Left ventricle myocardium inferior (tissue), 1 donor: ENCODE data around the gene DCAF17. TPM values are rescaled to one million over a fixed set of nuclear protein-coding genes. Genes with fewer than 3 reads are reported as not detected.
A peak's percentile ranks its signal among the peaks of the same experiment; 100 is the strongest.

Experiments
- DNase-seq: peaks from one replicate; pipeline ENCODE4 v3.0.0-alpha.2; 2020
- H3K27ac ChIP-seq: fragments of 200-600 bp; replicated peaks from 2 replicates; pipeline ENCODE4 v1.8.0; 2021
- H3K27me3 ChIP-seq: fragments of 200-600 bp; 2 replicates; pipeline ENCODE4 v1.8.0; 2021; ENCODE audit warnings: low read depth
- H3K36me3 ChIP-seq: fragments of 200-600 bp; 2 replicates; pipeline ENCODE4 v1.8.0; 2021
- H3K4me1 ChIP-seq: fragments of 200-600 bp; 2 replicates; pipeline ENCODE4 v1.8.0; 2021
- H3K4me3 ChIP-seq: fragments of 200-600 bp; 2 replicates; pipeline ENCODE4 v1.8.0; 2021; ENCODE audit warnings: mild to moderate bottlenecking, moderate library complexity
- H3K9me3 ChIP-seq: fragments of 200-600 bp; replicated peaks from 2 replicates; pipeline ENCODE4 v1.8.0; 2021
- intact Hi-C: fragments of 100-400 bp; cut with micrococcal nuclease; formaldehyde crosslinking; loops from one replicate; pipeline ENCODE4 v1.11.0; 2022
- total RNA-seq: library from RNA; stranded (reverse); fragmentation: NEBNext Ultra II Directional; extraction: Animal tissue kit (Norgen Biotek cat#: 25700); gene quantifications from one replicate; pipeline ENCODE4 v1.2.1, GENCODE V29; 2021
- TF ChIP-seq, protein P1 (sequence below): fragments of 200-600 bp; IDR thresholded peaks from 2 replicates; pipeline ENCODE4 v1.8.0; 2021; ENCODE audit warnings: antibody characterized with exemption, mild to moderate bottlenecking, borderline replicate concordance
- donor health status: DM: no; HTN: yes; CAD: no; lungs with severe emphysema.

The DCAF17 gene
- total RNA-seq, 1 donor from 2014 or later = 5.2 TPM

DNA sequence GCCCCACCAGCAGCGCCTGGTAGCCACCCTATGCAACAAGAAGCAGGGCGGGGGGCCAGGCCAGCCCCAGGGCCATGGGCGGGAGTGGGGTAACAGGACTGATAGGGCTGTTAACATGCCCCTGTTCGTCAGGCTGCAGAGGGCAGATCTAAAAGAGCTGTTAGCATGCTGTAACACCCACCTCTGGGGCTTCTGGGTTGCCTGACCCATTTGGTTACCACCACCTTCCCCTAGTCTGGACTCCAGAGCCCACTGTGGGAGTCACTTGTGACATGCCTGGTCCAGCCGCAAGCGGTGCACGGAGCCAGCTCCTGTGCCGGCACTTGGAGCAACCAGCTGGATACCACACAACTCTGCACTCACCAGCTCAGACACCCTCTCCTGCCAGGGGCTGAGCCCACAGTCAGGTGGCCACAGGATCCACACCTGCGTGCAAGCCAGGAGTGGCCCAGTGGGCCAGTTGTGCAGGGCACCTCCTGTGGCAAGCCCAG lies 2.3 kb upstream of the DCAF17 start:
- TF ChIP-seq, protein P1, sequence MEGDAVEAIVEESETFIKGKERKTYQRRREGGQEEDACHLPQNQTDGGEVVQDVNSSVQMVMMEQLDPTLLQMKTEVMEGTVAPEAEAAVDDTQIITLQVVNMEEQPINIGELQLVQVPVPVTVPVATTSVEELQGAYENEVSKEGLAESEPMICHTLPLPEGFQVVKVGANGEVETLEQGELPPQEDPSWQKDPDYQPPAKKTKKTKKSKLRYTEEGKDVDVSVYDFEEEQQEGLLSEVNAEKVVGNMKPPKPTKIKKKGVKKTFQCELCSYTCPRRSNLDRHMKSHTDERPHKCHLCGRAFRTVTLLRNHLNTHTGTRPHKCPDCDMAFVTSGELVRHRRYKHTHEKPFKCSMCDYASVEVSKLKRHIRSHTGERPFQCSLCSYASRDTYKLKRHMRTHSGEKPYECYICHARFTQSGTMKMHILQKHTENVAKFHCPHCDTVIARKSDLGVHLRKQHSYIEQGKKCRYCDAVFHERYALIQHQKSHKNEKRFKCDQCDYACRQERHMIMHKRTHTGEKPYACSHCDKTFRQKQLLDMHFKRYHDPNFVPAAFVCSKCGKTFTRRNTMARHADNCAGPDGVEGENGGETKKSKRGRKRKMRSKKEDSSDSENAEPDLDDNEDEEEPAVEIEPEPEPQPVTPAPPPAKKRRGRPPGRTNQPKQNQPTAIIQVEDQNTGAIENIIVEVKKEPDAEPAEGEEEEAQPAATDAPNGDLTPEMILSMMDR = no peak
- Histone ChIP-seq H3K4me1 (peaks cover 26% of the 10 kb centered on the region), H3K9me3 (no peaks in the 10 kb centered on the region), H3K36me3 (peaks cover 5% of the 10 kb centered on the region), H3K27ac (no peak overlapping the region), H3K27me3 (no peaks in the 10 kb centered on the region), H3K4me3 (no peak overlapping the region)
- DNase-seq = no peak
- intact Hi-C loops = no loop called here

DNA sequence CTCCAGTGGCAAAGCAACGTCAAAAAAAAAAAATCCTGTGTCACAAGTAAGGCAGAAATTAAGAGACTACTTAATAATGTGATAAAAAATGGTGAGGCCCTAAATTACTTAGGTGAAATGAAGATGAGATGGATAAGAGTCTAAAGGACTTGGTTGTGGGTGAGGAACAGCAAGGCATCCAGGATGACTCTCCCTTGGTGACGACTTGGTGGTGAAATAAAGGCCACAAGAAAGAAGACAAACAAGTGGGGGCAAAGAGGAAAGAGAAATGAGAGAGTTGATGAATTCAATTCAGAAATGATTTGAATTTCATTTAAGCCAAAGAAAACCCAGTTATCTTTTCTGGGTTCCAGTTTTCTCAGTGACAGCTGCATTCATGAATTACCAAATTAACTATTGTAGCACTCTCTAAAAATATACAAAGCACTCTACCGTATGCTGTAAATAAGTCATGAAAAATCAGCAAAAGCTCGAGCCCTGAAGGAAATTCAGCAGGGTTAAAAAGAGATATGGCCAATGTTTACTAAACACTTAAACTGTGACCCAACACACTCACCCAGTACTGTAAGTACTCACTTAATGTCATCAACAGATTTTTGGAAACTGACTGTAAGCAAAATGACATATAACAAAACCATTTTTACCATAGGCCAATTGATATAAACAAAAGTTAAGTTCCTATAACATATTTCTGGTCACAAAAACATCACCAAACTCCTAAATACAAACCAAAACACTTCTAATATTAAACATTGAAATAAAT lies 1.6 kb upstream of the DCAF17 start:
- H3K27ac ChIP-seq = no peak overlapping the region
- peaks cover 12% of the 10 kb centered on the region for H3K36me3 ChIP-seq
- intact Hi-C loops = no loop called here
- no peaks in the 10 kb centered on the region for H3K9me3 ChIP-seq
- peaks cover 26% of the 10 kb centered on the region for H3K4me1 ChIP-seq
- DNase-seq = no peak
- H3K27me3 ChIP-seq = no peaks in the 10 kb centered on the region
- TF ChIP-seq, protein P1 = no peak
- H3K4me3 ChIP-seq = no peak overlapping the region

DNA sequence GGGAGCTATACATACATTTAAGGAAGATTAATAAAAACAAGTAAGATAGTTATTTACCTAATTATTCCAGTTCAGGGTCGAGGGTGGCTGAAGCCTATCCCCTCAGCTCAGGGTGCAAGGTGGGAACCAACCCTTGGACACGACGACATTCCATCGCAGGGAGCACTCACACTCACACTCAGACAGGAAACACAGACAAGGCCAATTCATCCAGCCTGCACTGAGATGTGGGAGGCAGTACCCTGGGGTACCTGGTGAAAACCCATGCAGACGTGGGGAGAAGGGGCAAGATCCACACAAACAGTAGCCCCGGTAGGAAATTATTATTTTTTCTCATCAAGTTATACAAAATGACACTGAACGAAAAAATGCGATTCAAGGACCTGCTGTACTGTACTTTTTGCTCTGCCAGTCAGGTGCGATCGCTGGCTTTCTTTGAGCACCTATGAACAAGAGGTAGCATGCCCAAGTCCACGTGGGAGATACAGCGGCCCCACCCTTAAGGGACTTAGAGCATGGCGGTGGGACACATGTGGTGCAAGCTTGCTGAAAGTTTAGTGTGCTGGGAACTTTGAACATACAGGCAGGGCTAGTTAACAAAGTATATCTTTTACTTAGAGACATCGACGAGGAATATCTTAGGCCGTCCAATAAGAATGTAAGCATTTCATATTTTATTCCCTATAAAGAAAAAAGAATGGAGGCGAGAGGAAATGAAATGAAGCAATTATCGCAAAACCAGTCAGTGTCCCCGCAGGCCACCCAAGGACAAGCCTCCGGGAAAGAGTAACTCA lies 860 bp upstream of the DCAF17 start:
- Histone ChIP-seq H3K27me3 (no peaks in the 10 kb centered on the region), H3K4me1 (peaks cover 26% of the 10 kb centered on the region), H3K9me3 (no peaks in the 10 kb centered on the region), H3K27ac (peak overlapping the region; percentile 97), H3K36me3 (peaks cover 13% of the 10 kb centered on the region), H3K4me3 (peak overlapping the region; percentile 86)
- no peak for DNase-seq
- TF ChIP-seq, protein P1 = no peak
- intact Hi-C loops = no loop called here

DNA sequence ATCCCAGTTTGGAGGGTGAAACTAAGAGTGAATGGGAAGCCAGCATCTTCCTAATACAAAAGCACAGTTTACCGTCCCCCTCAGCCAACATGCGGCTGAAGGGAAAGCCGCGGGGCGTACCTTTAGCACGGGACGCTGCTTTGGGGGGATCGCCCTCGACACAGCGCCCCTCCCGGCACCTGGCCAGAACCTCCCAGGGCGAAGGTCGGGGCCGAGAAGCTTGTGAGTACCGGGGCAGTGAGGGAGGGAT lies 338 bp upstream of the DCAF17 start, which contains the start of gene METTL8:
METTL8 (minus strand) TSS at position 228 of the 250 bp plus-strand sequence. CDS start 41,805 bp downstream, outside the sequence.
- DNase-seq = no peak
- H3K4me1 ChIP-seq = peaks cover 26% of the 10 kb centered on the region

DNA sequence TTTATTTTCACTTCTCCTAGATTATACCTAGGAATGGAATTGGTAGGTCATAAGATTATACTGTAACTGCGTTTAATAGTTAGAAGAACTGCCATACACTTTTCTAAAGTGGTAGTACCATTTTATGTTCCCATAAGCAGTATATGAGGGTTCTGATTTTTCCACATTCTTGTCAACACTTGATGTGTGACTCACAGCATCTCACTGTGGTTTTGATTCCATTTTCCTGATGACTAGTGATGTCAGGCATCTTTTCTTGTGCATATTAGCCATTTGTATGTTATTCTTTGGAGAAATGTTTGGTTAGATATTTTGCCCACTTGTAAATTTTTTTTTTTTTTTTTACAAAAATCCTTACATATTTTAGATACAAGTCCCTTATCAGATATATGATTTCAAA lies 2.3 kb downstream of the DCAF17 start:
- H3K27me3 ChIP-seq = no peaks in the 10 kb centered on the region
- TF ChIP-seq, protein P1 = no peak
- H3K4me1 ChIP-seq = peaks cover 26% of the 10 kb centered on the region
- H3K36me3 ChIP-seq = peaks cover 37% of the 10 kb centered on the region
- no peak overlapping the region for H3K4me3 ChIP-seq
- intact Hi-C loops = no loop called here
- H3K9me3 ChIP-seq = no peaks in the 10 kb centered on the region
- DNase-seq = no peak
- no peak overlapping the region for H3K27ac ChIP-seq

More for the DNA sequence above, 338 bp upstream of the DCAF17 start, which contains the start of gene METTL8:
- no peaks in the 10 kb centered on the region for H3K27me3 ChIP-seq
- peak within 1 kb of the TSS; percentile 97 for H3K27ac ChIP-seq
- peak within 1 kb of the TSS; percentile 86 for H3K4me3 ChIP-seq
- H3K36me3 ChIP-seq = peaks cover 15% of the 10 kb centered on the region
- no peaks in the 10 kb centered on the region for H3K9me3 ChIP-seq
- TF ChIP-seq, protein P1 = no peak
- intact Hi-C loops = no loop called here
